K562 (cell line): ENCODE results near the gene IL23A. TPM values are rescaled to one million over a fixed set of nuclear protein-coding genes. Genes with fewer than 3 reads are reported as not detected.

Experiments used
- BCOR ChIP-seq: fragments of 450-650 bp; IDR thresholded peaks from 2 replicates; pipeline ENCODE4 v1.6.1; 2016
- BMI1 ChIP-seq: fragments of 150-350 bp; IDR thresholded peaks from 2 replicates; pipeline ENCODE4 v1.6.1; 2014; ENCODE audit warnings: low read length
- CBFA2T3 ChIP-seq: fragments of 450-650 bp; IDR thresholded peaks from 2 replicates; pipeline ENCODE4 v1.6.1; 2017
- CC2D1A ChIP-seq: fragments of 450-650 bp; IDR thresholded peaks from 2 replicates; pipeline ENCODE4 v1.6.1; 2017; ENCODE audit warnings: mild to moderate bottlenecking
- JUNB ChIP-seq: fragments of 450-650 bp; formaldehyde crosslinking; conservative IDR thresholded peaks from 2 replicates; pipeline ENCODE4 v1.4.0; 2020; ENCODE audit warnings: mild to moderate bottlenecking
- NRF1 ChIP-seq, 2 experiments: fragments of 450-650 bp; IDR thresholded peaks in 1 of 2; conservative IDR thresholded peaks in 1 of 2; 2 replicates each; pipeline ENCODE4 v1.6.1; 2014; ENCODE audit warnings: mild to moderate bottlenecking in 2 of 2
- POLR2AphosphoS5 ChIP-seq: IDR thresholded peaks from 2 replicates; pipeline ENCODE4 v1.6.1; 2011; ENCODE audit warnings: mild to moderate bottlenecking, low read depth, low read length, moderate library complexity; ENCODE audit not compliant: control insufficient read depth, insufficient read depth
- POLR2G ChIP-seq: fragments of 200-400 bp; formaldehyde crosslinking; IDR thresholded peaks from 2 replicates; pipeline ENCODE4 v1.6.1; 2017; ENCODE audit warnings: low read depth, mild to moderate bottlenecking, antibody characterized with exemption, low read length, moderate library complexity
- SIRT6 ChIP-seq: IDR thresholded peaks from one replicate; pipeline ENCODE4 v1.6.1; 2012; ENCODE audit warnings: low read depth, mild to moderate bottlenecking, control low read depth, inconsistent platforms, low read length, moderate library complexity
- ZC3H4 ChIP-seq: sonication (generic); formaldehyde crosslinking; IDR thresholded peaks from 2 replicates; pipeline ENCODE4 v1.9.0; 2021; ENCODE audit warnings: missing genetic modification reagents, borderline replicate concordance
- ZNF12 ChIP-seq: sonication (generic); formaldehyde crosslinking; IDR thresholded peaks from 2 replicates; pipeline ENCODE4 v1.4.0; 2020; ENCODE audit warnings: mild to moderate bottlenecking, missing genetic modification reagents
- ZNF197 ChIP-seq: fragments of 200-800 bp; sonication (Bioruptor generic); IDR thresholded peaks from 2 replicates; pipeline ENCODE4 v1.6.1; 2016; ENCODE audit warnings: low read depth, missing genetic modification characterization, missing compliant biosample characterization
- ZNF77 ChIP-seq: fragments of 250-450 bp; sonication (Bioruptor Pico); IDR thresholded peaks from 2 replicates; pipeline ENCODE4 v1.5.0; 2020
- polyA plus RNA-seq, 8 experiments: library from polyadenylated mRNA; depleted of rRNA in 4 of 8; stranded (reverse) in 5 of 8; unstranded in 3 of 8; fragments of >200 nt; fragmentation: Nextera tagmentation in 2 of 8; fragmentation: Illumina TruSeq in 1 of 8; extraction: Ambion mirVana in 2 of 8; extraction: Trizol in 1 of 8; gene quantifications; 2 replicates each; pipeline versions ENCODE4 v1.2.1 to v1.2.3, GENCODE V29; 2011 to 2014; ENCODE audit warnings: inconsistent platforms in 1 of 8, missing spikeins in 1 of 8
- total RNA-seq, 7 experiments: library from RNA; depleted of rRNA in 6 of 7; stranded (reverse); fragments of >200 nt in 6 of 7; fragmentation: Illumina TruSeq in 2 of 7; extraction: Trizol in 2 of 7; gene quantifications; 2 replicates each; pipeline versions ENCODE4 v1.2.1 to v1.2.3, GENCODE V29; 2011 to 2021; ENCODE audit warnings: low replicate concordance in 1 of 7
- TF ChIP-seq, protein P1 (sequence below): sonication (generic); formaldehyde crosslinking; IDR thresholded peaks from 2 replicates; pipeline ENCODE4 v1.8.0; 2022; ENCODE audit warnings: mild to moderate bottlenecking, missing genetic modification reagents
- TF ChIP-seq, protein P2 (sequence below): conservative IDR thresholded peaks from 2 replicates; pipeline ENCODE4 v1.6.1; 2011; ENCODE audit warnings: low read depth, mild to moderate bottlenecking, low read length; ENCODE audit not compliant: control insufficient read depth
- TF ChIP-seq, protein P3 (sequence below): sonication (generic); formaldehyde crosslinking; IDR thresholded peaks from 2 replicates; pipeline ENCODE4 v1.8.1; 2023; ENCODE audit warnings: mild to moderate bottlenecking, missing genetic modification reagents
- TF ChIP-seq, protein P4 (sequence below): fragments of 450-650 bp; IDR thresholded peaks from 2 replicates; pipeline ENCODE4 v1.6.1; 2018; ENCODE audit not compliant: partially characterized antibody
- TF ChIP-seq, protein P5 (sequence below), 3 experiments: fragments of 200-800 bp in 1 of 3; sonication (Bioruptor generic) in 1 of 3; sonication (generic) in 1 of 3; formaldehyde crosslinking in 1 of 3; IDR thresholded peaks; 2 replicates each; pipeline versions ENCODE4 v1.6.1 to v1.8.0; 2016 to 2022; ENCODE audit warnings: mild to moderate bottlenecking in 2 of 3, missing compliant biosample characterization in 2 of 3, missing genetic modification characterization in 2 of 3, missing genetic modification reagents in 1 of 3

IL23A gene
- total and polyA plus RNA-seq, 9 of the 15 experiments (the other 6 are each of a cell fraction or from before 2014, with no cell fraction given): 4.4 to 37.2 (median 9.6) TPM

DNA sequence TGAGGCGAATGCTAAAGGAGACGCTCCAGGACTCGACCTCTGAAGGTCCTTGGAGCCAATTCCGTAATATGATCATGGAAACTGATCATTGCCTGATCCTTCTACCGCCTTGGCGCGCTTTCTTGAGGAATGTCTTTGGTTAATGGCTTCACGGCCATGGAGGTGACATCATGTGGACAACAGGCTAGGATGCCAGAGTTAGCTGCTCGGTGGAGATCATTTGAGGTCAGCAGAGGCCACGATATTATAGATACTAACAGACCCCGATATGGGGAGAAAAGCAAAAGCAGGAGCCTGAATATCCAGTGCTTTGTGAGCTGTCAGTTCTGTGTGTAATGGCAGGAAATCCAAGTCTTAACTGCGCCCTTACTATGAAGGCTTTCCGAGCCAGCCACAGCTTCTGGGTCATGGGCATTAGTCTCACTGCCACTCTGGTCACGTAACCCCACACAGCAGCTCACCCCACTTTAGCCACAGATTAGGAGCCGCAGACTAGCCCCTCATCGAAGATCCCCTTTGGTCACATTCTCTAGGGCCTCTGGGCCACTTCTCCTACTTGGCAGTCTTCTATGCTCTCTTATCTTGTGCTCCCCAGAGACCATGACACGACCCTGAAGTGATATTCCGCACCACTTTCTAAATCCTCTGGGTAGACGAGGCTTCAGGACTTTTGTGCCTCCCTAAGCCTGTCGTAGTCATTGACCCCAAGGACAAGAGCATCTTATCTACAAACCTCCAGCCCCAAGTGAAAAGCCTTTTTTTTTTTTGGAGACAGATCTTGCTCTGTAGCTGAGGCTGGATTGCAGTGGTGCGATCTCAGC lies 37.8 kb upstream of the IL23A start (continued):
- peak; percentile 82 for TF ChIP-seq BCOR
- TF ChIP-seq, protein P1, sequence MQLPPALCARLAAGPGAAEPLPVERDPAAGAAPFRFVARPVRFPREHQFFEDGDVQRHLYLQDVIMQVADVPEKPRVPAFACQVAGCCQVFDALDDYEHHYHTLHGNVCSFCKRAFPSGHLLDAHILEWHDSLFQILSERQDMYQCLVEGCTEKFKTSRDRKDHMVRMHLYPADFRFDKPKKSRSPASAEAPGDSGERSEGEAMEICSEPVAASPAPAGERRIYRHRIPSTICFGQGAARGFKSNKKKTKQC: no peak
- TF ChIP-seq, protein P2, sequence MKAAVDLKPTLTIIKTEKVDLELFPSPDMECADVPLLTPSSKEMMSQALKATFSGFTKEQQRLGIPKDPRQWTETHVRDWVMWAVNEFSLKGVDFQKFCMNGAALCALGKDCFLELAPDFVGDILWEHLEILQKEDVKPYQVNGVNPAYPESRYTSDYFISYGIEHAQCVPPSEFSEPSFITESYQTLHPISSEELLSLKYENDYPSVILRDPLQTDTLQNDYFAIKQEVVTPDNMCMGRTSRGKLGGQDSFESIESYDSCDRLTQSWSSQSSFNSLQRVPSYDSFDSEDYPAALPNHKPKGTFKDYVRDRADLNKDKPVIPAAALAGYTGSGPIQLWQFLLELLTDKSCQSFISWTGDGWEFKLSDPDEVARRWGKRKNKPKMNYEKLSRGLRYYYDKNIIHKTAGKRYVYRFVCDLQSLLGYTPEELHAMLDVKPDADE: no peak
- TF ChIP-seq SIRT6: no peak
- TF ChIP-seq ZC3H4: no peak
- TF ChIP-seq, protein P3, sequence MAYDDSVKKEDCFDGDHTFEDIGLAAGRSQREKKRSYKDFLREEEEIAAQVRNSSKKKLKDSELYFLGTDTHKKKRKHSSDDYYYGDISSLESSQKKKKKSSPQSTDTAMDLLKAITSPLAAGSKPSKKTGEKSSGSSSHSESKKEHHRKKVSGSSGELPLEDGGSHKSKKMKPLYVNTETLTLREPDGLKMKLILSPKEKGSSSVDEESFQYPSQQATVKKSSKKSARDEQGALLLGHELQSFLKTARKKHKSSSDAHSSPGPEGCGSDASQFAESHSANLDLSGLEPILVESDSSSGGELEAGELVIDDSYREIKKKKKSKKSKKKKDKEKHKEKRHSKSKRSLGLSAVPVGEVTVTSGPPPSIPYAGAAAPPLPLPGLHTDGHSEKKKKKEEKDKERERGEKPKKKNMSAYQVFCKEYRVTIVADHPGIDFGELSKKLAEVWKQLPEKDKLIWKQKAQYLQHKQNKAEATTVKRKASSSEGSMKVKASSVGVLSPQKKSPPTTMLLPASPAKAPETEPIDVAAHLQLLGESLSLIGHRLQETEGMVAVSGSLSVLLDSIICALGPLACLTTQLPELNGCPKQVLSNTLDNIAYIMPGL (CRISPR knock-in tag): no peak
- TF ChIP-seq, protein P4, sequence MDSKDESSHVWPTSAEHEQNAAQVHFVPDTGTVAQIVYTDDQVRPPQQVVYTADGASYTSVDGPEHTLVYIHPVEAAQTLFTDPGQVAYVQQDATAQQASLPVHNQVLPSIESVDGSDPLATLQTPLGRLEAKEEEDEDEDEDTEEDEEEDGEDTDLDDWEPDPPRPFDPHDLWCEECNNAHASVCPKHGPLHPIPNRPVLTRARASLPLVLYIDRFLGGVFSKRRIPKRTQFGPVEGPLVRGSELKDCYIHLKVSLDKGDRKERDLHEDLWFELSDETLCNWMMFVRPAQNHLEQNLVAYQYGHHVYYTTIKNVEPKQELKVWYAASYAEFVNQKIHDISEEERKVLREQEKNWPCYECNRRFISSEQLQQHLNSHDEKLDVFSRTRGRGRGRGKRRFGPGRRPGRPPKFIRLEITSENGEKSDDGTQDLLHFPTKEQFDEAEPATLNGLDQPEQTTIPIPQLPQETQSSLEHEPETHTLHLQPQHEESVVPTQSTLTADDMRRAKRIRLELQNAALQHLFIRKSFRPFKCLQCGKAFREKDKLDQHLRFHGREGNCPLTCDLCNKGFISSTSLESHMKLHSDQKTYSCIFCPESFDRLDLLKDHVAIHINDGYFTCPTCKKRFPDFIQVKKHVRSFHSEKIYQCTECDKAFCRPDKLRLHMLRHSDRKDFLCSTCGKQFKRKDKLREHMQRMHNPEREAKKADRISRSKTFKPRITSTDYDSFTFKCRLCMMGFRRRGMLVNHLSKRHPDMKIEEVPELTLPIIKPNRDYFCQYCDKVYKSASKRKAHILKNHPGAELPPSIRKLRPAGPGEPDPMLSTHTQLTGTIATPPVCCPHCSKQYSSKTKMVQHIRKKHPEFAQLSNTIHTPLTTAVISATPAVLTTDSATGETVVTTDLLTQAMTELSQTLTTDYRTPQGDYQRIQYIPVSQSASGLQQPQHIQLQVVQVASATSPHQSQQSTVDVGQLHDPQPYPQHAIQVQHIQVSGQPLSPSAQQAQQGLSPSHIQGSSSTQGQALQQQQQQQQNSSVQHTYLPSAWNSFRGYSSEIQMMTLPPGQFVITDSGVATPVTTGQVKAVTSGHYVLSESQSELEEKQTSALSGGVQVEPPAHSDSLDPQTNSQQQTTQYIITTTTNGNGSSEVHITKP: peak; percentile 73
- no peak for TF ChIP-seq ZNF12 (CRISPR knock-in tag)
- TF ChIP-seq JUNB (CRISPR knock-in tag): no peak
- TF ChIP-seq, protein P5, sequence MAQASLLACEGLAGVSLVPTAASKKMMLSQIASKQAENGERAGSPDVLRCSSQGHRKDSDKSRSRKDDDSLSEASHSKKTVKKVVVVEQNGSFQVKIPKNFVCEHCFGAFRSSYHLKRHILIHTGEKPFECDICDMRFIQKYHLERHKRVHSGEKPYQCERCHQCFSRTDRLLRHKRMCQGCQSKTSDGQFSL (CRISPR knock-in tag; IDR thresholded peaks at IDR 0.05): no peak
- TF ChIP-seq, protein P5 (tag; IDR thresholded peaks at IDR 0.05): peak in 1 of 2 experiments; percentile 61; a peak in 1 of 4 replicates
- TF ChIP-seq CC2D1A: peak; percentile 68; the same call in 1 of the 2 replicates
- TF ChIP-seq NRF1 (conservative IDR thresholded peaks at IDR 0.05 in 1 of 2, IDR thresholded peaks at IDR 0.05 in 1 of 2): no peak
- TF ChIP-seq ZNF197 (CRISPR knock-in tag): peak; percentile 72; the same call in 1 of the 2 replicates
- TF ChIP-seq CBFA2T3: peak; percentile 96
- no peak for TF ChIP-seq BMI1
- TF ChIP-seq POLR2G: 0 out of 2 replicates have a peak, but pooled peaks have one; percentile 14
- TF ChIP-seq ZNF77: no peak
- peak; percentile 85 for TF ChIP-seq POLR2AphosphoS5
